HUES48 (cell line): ENCODE measurements around the gene PSMD4.

ENCODE experiments used
- H3K27ac ChIP-seq: one replicate; pipeline ENCODE4 v1.7.0; 2013; ENCODE audit warnings: low read depth, low read length, inconsistent platforms
- H3K27me3 ChIP-seq: 2 replicates; pipeline ENCODE4 v1.6.1; 2013; ENCODE audit warnings: mild to moderate bottlenecking, low read length; ENCODE audit not compliant: control insufficient read depth, insufficient read depth
- H3K36me3 ChIP-seq: 2 replicates; pipeline ENCODE4 v1.6.1; 2013; ENCODE audit warnings: low read length; ENCODE audit not compliant: control insufficient read depth, insufficient read depth
- H3K4me1 ChIP-seq: 2 replicates; pipeline ENCODE4 v1.6.1; 2013; ENCODE audit warnings: mild to moderate bottlenecking, low read length; ENCODE audit not compliant: control insufficient read depth, insufficient read depth
- H3K4me3 ChIP-seq: 2 replicates; pipeline ENCODE4 v1.5.1; 2013; ENCODE audit warnings: mild to moderate bottlenecking, low read depth, low read length
- H3K9ac ChIP-seq: 2 replicates; pipeline ENCODE4 v1.6.1; 2013; ENCODE audit warnings: mild to moderate bottlenecking, low read depth, low read length, moderate library complexity
- H3K9me3 ChIP-seq: 2 replicates; pipeline ENCODE4 v1.6.1; 2013; ENCODE audit warnings: low read length; ENCODE audit not compliant: control insufficient read depth, insufficient read depth

Gene PSMD4

GRCh38 chr1:151287767-151288500 is 33.4 kb downstream of the PSMD4 start:
- Histone ChIP-seq H3K9me3 (no peaks in the 10 kb centered on the region), H3K36me3 (peaks cover 78% of the 10 kb centered on the region), H3K4me1 (peaks cover 11% of the 10 kb centered on the region; the same call in 1 of the 2 replicates), H3K4me3 (no peak overlapping the region), H3K27ac (no peak overlapping the region), H3K27me3 (no peaks in the 10 kb centered on the region), H3K9ac (no peak overlapping the region)

- Histone ChIP-seq H3K9ac (no peak overlapping the region), H3K27me3 (no peaks in the 10 kb centered on the region), H3K4me1 (peaks cover 11% of the 10 kb centered on the region; the same call in 1 of the 2 replicates), H3K36me3 (peaks cover 83% of the 10 kb centered on the region), H3K9me3 (no peaks in the 10 kb centered on the region), H3K27ac (no peak overlapping the region), H3K4me3 (no peak overlapping the region)
Measured at GRCh38 chr1:151288502-151288901, 34.0 kb downstream of the PSMD4 start.

- no peaks in the 10 kb centered on the region for H3K27me3 ChIP-seq
- H3K27ac ChIP-seq, result no peak overlapping the region
- no peaks in the 10 kb centered on the region for H3K9me3 ChIP-seq
- H3K4me1 ChIP-seq, result peaks cover 10% of the 10 kb centered on the region
- H3K36me3 ChIP-seq, result peaks cover 91% of the 10 kb centered on the region
- no peak overlapping the region for H3K9ac ChIP-seq
- no peak overlapping the region for H3K4me3 ChIP-seq
Measured at GRCh38 chr1:151289080-151289935, 34.8 kb downstream of the PSMD4 start.

- Histone ChIP-seq H3K4me3 (no peak overlapping the region), H3K27ac (no peak overlapping the region), H3K9me3 (no peaks in the 10 kb centered on the region), H3K36me3 (peaks cover 86% of the 10 kb centered on the region), H3K9ac (no peak overlapping the region), H3K27me3 (no peaks in the 10 kb centered on the region), H3K4me1 (peaks cover 18% of the 10 kb centered on the region)
Measured at GRCh38 chr1:151289991-151290708, 35.6 kb downstream of the PSMD4 start.

- Histone ChIP-seq H3K4me1 (peaks cover 24% of the 10 kb centered on the region), H3K9me3 (no peaks in the 10 kb centered on the region), H3K27ac (no peak overlapping the region), H3K4me3 (no peak overlapping the region), H3K9ac (no peak overlapping the region), H3K27me3 (no peaks in the 10 kb centered on the region), H3K36me3 (peaks cover 83% of the 10 kb centered on the region)
Measured at GRCh38 chr1:151290709-151291303, 36.3 kb downstream of the PSMD4 start.

GRCh38 chr1:151292207-151293030 is 37.9 kb downstream of the PSMD4 start:
- H3K4me1 ChIP-seq, result peaks cover 24% of the 10 kb centered on the region
- H3K27me3 ChIP-seq, result no peaks in the 10 kb centered on the region
- H3K9me3 ChIP-seq, result no peaks in the 10 kb centered on the region
- peaks cover 75% of the 10 kb centered on the region for H3K36me3 ChIP-seq
- H3K4me3 ChIP-seq, result no peak overlapping the region
- peak overlapping the region; percentile 9 for H3K27ac ChIP-seq
- H3K9ac ChIP-seq, result no peak overlapping the region

- Histone ChIP-seq H3K4me3 (no peak overlapping the region), H3K9ac (no peak overlapping the region), H3K4me1 (peaks cover 24% of the 10 kb centered on the region), H3K27me3 (no peaks in the 10 kb centered on the region), H3K9me3 (no peaks in the 10 kb centered on the region), H3K27ac (no peak overlapping the region), H3K36me3 (peaks cover 74% of the 10 kb centered on the region)
Measured at GRCh38 chr1:151293093-151293492, 38.6 kb downstream of the PSMD4 start.

- peak overlapping the region; percentile 93 for H3K27ac ChIP-seq
- H3K36me3 ChIP-seq, result peaks cover 74% of the 10 kb centered on the region
- H3K9me3 ChIP-seq, result no peaks in the 10 kb centered on the region
- H3K27me3 ChIP-seq, result no peaks in the 10 kb centered on the region
- 0 out of 2 replicates have a peak overlapping the region, but pooled peaks have one; percentile 21 for H3K9ac ChIP-seq
- no peak overlapping the region for H3K4me3 ChIP-seq
- H3K4me1 ChIP-seq, result peaks cover 24% of the 10 kb centered on the region
Measured at GRCh38 chr1:151294742-151295462, 40.4 kb downstream of the PSMD4 start.

GRCh38 chr1:151309811-151310323 is 55.3 kb downstream of the PSMD4 start:
- Histone ChIP-seq H3K4me1 (peaks cover 8% of the 10 kb centered on the region), H3K27ac (peak overlapping the region; percentile 68), H3K36me3 (peaks cover 73% of the 10 kb centered on the region), H3K9me3 (no peaks in the 10 kb centered on the region), H3K9ac (no peak overlapping the region), H3K27me3 (no peaks in the 10 kb centered on the region), H3K4me3 (no peak overlapping the region)
